NOMO-1 treated with dmso at 0.1 percent for 144 hours (cell line): ENCODE data around the gene OR4K5.
A peak's percentile ranks its signal among the peaks of the same experiment; 100 is the strongest.
"Not testable (repeated sequence)": the region's sequence is repeated elsewhere in the genome, so short reads cannot be mapped to it uniquely, and the experiment has no call there.

ENCODE experiments used
- DNase-seq: peaks from one replicate; lab custom pipeline; 2025; ENCODE audit not compliant: unreplicated experiment; lab: John Stamatoyannopoulos, UW

The OR4K5 gene, protein sequence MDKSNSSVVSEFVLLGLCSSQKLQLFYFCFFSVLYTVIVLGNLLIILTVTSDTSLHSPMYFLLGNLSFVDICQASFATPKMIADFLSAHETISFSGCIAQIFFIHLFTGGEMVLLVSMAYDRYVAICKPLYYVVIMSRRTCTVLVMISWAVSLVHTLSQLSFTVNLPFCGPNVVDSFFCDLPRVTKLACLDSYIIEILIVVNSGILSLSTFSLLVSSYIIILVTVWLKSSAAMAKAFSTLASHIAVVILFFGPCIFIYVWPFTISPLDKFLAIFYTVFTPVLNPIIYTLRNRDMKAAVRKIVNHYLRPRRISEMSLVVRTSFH

DNA sequence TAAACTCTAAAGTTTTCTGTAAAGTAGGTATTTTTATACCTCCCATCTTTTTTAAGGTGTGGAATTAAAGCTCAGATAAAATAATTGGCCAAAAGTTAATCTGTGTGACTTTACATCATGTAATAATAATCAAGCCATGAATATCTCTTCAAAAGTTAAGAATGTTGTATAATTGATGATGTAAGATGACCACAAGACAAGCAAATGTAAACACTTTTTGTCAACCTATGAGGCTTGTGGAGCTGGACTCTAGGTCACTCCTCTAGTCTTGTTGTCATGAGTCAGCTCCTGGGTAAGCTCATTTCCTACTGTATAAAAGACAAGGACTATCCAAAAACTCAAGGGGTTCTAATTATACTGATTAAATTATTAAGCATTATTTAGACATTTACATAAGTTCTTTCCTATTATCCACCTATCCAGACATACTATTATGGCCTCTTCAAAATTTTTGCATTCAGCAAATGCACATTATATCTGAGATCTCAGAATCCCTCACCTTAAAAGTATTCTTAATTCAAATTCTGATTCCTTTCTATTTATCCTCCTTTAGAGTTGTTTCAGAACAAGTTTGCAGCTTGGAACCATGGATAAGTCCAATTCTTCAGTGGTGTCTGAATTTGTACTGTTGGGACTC, at the start of gene OR4K5:
Gene OR4K5, plus strand, starts transcription at position 587 of the 637 bp plus-strand sequence. Its CDS starts 0 bp downstream, at position 587.
- no peak for DNase-seq

DNA sequence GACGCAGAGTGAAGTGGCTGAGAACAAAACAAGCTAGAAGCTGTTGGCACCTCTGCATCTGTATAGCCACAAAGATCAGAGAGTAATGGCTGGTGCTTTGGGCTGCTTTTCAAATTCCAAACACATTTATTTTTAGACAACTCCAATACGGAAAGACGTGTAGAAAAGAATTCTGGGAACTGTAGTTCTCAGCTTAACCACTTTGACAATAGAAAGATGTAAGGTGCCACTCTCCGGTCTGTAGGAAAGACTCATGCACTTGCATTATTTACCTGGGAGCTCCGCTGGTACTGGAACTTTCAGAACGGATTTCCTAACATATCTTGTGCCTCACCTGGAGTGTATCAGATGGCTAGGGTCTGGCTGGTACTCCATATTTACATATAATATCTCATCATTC, 47.2 kb upstream of the OR4K5 start:
- DNase-seq = no peak

DNA sequence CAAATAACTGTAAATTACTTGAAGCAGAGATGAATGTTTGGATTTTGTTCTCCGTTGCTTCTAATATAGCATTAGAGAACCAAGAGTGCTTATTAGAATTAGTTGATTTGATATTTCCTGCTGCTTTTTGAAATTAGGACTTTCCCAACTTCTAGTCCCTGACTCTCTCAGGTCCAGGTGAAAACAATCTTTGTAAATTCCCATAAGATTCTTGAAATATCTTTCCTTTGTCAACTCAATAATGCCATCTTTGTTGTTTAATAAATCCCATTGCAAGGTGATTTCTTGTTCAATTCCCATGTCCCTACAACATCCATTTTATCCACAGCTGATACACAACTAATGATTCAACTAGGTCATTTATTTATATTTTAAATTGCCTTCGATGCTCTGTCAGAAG, 45.6 kb upstream of the OR4K5 start, which contains the start of gene OR4K2:
Gene OR4K2, plus strand, starts transcription at position 301 of the 400 bp plus-strand sequence. CDS start 1,126 bp downstream, outside the sequence.
- DNase-seq = no peak

DNA sequence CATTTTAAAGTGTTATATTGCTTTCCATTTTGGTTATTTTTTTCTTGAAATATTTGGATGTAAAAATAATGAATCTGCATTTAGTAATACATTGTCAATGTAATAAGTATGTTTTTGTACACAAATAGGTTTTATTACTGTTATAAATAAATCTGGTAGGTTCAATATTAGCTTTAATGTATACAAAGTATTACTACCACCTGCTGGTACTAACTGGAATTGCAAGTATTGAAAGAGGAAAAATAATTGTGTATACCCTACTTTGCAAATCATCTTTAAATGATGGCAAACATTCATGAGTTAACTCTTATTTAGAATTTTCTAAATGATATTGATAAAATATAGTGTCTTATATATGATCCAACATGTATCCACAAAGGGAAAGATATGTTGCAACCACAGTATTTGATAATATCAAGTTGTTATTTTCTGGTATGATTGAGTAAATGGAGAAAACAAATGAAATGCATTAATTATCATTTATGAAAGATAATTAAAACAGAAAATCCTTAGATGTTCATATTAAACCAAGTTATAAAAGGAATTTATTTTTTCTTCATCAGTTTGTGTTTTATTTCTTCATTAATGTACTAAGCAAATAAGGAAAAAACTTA, 42.3 kb upstream of the OR4K5 start:
- DNase-seq = no peak

DNA sequence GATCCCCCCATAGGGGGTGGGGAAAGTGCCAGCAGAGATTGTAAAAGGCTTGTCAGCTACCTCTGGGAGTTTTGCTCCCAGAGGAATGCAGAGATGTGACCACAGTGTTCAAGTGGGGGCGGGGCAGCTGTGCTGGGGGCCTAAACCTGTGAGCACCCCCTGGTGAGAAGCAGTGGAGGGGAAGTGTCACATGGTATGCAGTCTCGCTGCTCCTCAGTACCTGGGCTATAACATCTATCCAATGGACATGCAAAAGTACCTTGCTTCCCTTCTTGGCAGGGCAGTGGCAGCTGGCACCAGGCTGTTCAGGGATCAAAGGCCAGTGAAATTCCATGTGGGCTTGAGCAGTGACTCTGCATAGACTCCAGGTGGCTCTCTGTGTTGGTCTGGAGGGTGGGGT, 25.1 kb upstream of the OR4K5 start:
- DNase-seq = no peak

DNA sequence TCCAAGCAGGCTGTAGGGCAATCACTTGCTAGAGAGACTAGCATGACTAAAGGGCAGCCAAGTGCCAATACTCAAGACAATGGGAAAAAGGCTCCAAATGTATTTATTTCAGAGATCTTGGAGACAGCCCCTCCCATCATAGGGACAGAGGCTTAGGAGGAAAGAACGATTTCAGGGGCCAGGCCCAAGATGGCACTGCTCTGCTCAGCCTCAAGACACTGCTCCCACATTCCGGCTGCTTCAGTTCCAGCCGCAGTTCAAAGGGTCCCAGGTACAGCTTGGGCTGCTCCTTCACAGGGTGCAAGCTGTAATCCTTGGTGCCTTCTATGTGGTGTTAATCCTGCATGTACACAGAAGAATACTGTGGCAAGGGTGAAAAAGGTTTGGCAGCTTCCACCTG, 19.4 kb upstream of the OR4K5 start:
- no peak for DNase-seq

DNA sequence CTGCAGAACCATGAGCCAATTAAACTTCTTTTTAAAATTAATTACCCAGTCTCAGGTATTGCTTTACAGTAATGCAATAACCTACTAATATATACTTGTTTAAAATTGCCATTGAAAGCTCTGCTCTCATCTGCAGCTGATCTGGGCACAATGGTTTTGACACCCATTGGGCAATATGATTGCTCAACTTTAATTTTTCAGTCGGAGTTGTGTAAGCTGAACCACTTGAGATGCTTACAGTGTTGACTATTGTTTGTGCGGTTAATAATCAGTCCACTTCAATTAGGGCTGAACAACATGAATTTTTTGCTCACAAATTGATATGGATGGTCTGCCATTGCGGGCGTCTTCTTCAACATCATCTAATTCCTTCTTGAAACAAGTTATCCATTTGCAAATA, 18.0 kb upstream of the OR4K5 start:
- DNase-seq = peak; percentile 57

DNA sequence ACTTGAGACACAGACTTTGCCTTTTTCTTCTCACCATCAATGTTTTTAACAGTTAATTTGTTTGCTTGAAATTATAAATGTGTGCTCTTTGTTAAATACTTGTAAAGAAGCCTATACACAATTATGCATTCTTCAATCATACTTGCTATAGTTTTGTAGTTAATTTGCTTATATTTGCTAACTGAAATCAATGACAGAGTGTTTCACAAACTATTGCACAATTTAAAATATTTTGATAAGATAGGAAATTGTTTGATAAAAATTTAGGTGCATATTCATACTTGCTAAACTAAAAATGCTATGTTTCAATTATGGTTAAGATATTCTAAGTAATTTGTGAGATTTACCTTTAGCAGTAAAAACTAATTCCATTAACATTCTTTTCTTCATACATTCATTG, 13.7 kb upstream of the OR4K5 start:
- no peak for DNase-seq

DNA sequence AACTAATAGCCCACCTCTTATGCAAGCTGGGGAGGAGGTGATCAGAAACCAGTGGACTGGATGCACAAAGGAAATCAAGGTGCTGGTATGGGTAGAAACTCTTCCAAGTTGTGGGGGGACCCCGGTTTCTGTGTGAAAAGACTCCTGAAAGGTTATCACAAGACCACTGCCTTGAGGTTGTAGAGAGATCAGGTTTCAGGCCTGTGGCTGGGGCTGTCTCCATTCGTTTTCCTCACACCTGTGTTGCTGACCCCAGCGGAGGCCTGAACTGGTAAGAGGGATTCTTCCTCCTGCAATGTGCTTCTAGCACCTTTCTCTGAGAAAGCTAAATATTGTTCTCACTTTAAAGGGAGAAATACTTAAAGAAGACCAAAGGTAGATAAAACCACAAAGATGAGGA, 9.3 kb upstream of the OR4K5 start:
- DNase-seq = no peak

DNA sequence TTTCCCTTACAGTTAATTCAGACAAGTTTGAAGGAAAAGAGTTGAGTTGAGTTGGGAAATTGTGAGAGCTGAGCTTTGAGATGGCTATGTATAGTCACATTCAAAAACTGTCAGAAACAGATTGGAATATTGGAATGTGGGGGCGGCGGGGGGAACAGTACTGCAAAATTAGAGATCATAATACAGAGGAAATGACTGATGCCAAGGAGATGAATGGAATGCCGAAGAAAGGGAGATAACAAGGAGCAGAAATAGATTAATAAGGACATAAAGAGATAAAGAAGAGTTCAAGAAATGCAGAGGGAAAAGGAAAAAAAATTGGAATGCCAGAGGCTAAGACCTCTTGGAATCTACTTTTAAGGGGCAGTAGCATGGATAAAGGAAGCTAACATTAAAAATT, 3.2 kb upstream of the OR4K5 start:
- DNase-seq = no peak

DNA sequence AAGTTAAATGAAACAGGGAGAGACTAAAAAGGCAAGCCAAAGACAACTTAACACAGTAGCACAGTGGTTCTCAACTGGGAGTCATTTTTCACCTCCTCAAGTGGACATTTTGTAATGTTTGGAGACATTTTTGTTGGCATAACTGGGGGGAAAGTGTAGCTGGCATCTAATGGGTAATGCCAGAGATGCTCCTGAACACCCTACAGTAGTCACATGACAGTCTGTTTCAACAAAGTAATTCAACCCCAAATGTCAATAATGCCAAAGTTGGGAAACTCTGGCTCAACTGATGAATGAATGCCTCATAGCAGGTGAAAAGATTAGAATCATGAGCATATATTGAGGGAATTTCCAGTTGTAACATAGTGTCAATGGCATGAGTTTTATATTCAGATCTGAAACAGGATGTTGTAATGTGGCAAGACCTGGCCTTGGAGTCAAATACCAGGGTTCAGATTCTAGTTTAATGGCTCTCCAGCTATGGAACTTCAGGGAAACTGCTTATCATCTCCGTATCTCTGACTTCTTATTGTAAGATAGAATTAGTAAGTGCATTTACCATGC, 2.4 kb upstream of the OR4K5 start:
- DNase-seq = no peak

DNA sequence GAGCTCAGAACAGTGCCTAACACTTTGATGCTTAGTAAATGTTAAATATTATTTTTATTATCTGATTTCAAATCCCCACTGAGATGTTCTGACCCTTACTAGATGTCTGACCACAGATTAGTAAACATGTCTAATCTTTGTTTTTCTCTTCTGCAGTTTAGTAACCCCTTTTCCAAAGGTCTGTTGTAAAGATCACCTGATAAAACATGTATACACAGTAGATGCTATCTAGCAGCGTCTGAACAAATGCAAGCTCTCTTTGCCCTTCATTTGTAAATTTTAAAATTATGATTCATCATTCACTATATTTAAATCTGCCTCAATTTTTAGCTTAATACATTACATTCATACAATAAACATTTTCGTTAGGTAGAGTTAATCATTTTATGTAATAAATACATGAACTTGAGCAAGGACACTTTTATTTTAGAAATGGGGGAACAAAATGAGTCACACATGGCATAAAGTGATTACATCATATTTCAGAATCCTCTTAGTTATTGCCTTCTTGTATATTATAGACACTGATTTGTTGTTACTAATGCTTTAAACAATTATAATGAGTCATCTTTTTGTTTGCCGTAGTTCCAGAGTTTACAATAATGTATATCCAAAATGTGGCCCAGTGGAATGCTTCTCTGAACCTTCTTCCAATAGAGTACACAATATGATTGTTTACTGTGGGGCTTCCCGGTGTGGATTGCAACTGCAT, 1.7 kb upstream of the OR4K5 start:
- no peak for DNase-seq

DNA sequence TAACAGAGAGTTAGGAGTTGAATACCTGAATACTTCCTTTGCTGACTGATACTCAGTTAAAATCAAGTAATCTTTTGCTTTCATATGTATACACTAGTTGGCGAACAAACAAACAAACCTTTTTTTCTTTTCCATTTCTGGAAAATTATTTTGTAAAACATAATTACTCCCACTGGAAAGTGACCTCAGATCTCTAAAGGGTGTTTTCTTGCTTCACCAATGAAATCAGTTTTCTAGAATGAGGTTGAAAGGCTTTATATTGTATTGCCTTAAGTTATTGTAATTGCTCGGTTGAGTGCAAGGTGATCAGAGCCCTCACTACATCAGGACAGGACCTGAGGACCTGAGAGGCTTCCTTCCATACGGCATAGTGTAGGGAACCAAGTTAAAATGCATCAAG, 10.2 kb downstream of the OR4K5 start, which contains the start of gene OR4K1:
Gene OR4K1, plus strand, starts transcription at position 301 of the 400 bp plus-strand sequence. CDS start 4,750 bp downstream, outside the sequence.
- DNase-seq = no peak

DNA sequence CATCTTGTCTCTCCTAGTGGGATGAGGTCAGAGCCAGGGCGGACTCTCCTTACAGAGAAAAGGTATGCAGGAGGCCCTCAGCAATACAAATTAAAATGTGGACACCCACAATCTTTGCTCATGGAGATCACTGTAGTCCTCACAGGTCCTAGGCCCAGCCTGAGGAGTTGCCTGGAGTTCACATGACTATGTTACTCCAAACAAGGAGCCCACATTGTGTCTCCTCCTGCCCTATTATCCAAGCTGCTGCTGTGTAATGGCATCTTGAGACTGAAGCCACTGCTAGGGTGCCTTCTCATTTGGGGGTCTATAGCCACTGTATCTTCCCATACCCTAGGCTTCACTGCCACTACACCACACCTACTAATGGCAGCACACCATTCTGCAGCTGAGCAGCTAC, 21.3 kb downstream of the OR4K5 start:
- no peak for DNase-seq

DNA sequence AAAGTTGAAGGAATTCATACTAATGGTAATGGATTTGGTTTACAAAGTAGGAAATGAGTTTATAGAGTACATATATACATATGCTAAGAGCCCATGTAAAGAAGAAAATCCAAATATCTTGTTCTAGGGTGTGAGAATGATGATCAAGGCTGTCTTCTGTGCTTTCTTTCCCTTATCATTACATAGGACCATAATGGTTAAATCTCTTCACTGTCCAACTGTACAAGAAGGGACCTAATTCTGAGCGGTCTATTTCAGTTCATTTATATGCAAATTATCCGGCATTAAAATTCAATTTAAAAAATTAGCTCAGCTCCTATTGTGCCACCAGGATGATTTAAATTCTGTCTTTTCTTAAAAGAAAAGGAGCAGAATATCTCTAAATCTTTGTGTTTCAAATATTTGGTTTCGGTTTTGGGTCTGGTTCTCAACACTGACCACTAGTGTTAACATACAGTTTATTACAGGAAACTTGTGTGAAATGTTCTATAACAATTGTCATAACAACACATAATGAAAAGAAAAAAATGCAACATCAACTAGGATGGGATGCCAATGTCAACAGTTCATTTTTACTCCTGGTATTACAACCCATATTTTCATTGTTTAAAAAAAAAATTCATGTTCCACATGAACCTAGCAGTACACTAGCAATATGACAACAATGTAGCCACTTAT, 27.1 kb downstream of the OR4K5 start:
- DNase-seq = no peak

DNA sequence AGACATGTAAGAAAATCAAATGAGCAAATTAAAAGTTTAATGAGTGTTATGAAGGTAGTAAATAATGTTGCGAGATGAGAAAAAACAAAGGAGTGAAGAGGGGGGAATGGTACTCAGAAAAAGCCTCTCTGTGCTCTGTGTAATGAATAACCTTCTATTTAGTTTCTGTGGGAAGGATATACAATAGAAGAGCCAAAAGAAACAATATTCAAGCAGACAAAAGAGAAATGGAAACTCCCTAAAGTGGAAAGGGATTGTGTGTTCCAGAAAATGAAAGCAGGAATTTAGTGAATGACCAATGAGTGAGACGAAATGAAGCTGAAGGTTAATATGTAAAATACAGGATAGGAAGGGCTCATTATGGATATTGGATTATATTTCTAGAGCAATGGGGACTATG, 28.8 kb downstream of the OR4K5 start:
- DNase-seq = no peak

DNA sequence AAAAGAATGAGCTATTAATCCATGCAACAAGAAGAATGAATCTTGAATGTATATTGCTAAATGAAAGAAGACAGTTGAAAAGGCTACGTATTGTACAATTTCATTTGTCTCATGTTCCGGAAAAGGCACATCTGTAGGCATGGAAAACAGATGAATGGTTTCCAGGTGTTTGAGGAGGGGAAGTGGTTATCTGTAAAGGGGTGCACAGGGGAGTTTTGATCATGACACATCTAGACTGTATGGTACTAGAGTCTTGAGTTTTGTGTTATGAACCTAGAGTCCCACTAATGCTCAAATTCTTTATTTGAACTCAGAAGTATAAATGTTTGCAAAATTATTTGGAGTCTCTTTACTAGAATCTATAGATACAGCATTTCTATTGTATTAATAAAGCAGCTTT, 49.3 kb downstream of the OR4K5 start:
- DNase-seq = not testable (repeated sequence)
